Choroid plexus epithelial cell (primary cell): Measurements from ENCODE around the gene SMO.
A peak's percentile ranks its signal among the peaks of the same experiment; 100 is the strongest.
"Not testable (repeated sequence)": the region's sequence is repeated elsewhere in the genome, so short reads cannot be mapped to it uniquely, and the experiment has no call there.

Source experiments
- DNase-seq: peaks from one replicate; pipeline ENCODE4 v3.0.0-alpha.2; 2010; ENCODE audit warnings: low read depth
- H3K4me3 ChIP-seq: 2 replicates; pipeline ENCODE4 v1.5.1; 2011; ENCODE audit warnings: low read depth, mild to moderate bottlenecking, control low read depth, low read length, moderate library complexity
- CTCF ChIP-seq: conservative IDR thresholded peaks from 2 replicates; pipeline ENCODE4 v1.5.1; 2011; ENCODE audit warnings: low read depth, mild to moderate bottlenecking, control low read depth, inconsistent platforms, low read length, moderate library complexity

Gene SMO

DNA sequence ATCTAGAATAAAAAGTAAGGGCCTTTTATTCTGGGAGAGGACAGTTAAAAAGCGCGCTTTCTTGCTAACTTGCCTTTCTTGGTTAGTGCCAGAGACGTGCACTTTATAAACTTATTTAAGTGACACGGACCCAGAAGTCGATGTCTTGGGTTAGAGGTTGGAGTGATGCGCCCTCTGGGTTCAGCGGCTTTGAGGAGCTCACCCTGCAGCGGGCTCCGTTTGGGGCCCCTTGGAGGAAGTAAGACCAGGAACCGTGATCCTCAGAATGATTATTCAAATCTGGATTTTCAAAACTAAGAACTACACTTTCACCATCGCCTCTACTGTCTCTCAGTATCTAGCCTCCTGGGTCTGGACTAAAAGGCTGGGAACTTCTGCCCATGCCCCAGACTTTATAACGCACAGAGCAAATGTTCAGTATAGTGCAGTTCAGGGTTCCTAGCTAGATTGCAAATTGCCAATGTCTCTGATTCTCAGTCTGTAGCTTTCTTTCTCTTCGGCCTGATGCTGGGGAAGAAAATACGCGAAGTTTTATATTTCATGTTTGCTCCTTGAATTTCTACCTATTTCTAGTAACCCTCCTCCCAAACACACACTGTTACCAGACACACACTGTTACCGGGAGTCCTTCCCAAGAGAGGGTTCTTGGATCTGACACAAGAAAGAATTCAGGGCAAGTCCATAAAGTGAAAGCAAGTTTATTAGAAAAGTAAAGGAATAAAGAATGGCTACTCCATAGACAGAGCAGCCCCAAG is 18.6 kb upstream of the SMO start:
- peak overlapping the region; percentile 62 for H3K4me3 ChIP-seq
- TF ChIP-seq CTCF, result no peak
- DNase-seq, result no peak

DNA sequence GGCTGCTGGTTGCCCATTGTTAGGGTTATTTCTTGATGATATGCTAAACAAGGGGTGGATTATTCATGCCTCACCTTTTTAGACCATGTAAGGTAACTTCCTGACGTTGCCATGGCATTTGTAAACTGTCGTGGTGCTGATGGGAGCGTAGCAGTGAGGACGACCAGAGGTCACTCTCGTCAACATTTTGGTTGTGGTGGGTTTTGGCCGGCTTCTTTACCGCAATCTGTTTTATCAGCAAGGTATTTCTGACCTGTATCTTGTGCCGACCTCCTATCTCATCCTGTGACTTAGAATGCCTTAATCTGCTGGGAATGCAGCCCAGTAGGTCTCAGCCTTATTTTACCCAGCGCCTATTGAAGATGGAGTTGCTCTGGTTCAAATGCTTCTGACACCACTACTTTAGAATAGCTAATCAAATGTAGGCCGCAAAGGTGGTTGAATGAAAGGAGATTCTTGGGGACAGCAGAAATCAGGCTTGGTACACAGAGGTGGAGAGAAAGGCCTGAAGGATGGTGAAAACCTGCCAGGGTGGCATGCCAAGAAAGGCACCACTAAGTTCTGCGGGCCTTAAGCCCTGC is 17.9 kb upstream of the SMO start:
- no peak for TF ChIP-seq CTCF
- no peak for DNase-seq
- no peak overlapping the region for H3K4me3 ChIP-seq

DNA sequence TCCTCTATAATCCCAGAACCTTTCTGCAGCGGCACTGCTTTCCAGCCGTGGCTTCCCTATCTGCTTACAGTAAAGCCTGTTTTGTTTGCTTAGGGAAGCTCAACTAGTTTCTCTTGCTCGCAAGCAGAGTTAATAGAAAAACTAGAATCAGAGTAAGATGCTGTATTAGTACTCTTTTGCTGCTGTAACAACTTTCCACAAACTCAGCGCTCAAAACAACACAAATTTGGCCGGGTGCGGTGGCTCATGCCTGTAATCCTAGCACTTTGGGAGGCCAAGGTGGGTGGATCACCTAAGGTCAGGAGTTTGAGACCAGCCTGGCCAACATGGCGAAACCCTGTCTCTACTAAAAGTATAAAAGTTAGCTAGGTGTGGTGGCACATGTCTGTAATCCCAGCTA is 14.6 kb upstream of the SMO start:
- not testable (repeated sequence) for DNase-seq, H3K4me3 ChIP-seq

DNA sequence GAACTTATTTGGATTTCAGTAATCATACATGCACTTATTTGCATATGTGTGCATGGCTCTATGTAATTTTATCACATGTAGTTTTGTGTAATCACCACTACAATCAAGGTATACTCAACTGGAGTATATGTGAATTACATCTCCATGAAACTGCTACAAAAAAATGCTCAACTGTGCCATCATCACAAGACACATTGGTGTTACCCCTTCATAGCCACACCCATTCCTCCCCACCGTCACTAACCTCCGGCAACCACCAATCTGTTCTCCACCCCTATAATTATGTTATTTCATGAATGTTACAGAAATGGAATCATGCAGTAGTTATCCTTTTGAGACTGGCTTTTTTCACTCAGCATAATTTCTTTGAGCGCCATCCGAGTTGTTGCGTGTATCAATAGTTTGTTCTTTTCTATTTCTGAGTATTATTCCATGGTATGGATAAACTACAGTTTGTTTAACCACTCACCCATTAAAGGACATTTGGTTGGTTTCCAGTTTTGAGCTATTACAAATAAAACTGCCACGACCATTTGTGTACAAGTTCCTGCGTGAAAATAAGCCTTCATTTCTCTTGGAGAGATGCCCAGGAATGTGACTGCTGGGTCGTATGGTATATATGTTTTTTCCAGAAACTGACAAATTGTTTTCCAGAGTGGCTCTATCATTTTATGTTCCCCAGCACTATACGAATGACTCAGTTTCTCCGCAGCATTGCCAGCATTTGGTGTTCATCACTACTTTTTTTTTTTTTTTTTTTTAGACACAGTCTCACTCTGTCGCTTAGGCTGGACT is 11.3 kb upstream of the SMO start:
- DNase-seq, result no peak
- no peak overlapping the region for H3K4me3 ChIP-seq
- TF ChIP-seq CTCF, result no peak

DNA sequence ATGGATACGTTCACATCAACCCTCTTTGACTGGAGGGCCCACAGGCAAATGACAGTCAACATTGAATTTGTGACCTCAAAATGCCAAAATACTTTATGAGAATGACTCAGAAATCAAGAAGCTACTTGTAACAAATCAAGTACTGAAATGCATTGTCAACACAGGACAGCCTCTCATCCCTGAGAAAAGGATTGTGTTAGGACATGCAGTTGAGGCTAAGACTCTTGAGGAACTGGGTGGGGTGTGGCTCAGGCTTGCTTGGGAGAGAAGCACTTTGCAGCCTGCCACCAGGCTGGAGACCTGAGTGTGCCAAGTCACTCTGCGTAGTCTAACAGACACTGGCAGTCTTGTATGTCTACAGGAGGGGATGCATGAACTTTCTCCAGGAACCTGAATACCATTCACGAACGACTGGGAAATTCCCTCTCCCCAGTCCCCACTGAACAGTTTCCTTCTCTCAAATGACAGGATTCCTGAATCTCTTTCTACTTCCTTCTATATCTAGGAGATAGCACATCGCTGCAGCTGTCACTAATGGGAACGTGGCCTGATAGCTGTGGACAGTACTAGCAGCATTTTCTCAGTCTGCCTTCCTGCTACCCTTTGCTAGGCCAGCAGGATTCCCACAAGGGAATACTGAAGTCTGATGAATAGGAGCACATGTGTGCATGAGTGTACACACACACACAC is 3.3 kb upstream of the SMO start:
- no peak for TF ChIP-seq CTCF
- H3K4me3 ChIP-seq, result no peak overlapping the region
- no peak for DNase-seq

DNA sequence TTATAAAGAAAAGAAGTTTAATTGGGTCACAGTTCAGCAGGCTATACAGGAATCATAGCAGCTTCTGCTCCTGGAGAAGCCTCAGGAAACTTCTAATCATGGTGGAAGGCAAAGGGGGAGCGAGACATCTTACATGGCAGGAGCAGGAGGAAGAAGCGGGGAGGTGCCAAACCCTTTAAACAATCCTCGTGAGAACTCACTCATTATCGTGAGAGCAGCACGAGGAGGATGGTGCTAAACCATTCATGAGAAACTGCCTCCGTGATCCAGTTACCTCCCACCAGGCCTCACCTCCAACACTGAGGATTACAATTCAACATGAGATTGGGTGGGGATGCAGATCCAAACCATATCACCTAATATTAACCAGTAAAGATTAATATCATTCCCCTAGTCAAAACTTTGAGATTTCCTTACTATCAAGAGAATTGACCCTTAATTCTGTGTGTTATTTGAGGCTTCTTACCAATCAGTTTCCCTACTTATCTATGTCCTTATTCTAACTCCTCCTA is 1.6 kb upstream of the SMO start:
- TF ChIP-seq CTCF, result no peak
- no peak for DNase-seq
- no peak overlapping the region for H3K4me3 ChIP-seq
